Right ventricle myocardium inferior (tissue), 1 donor: Measurements from ENCODE around the gene FAM111A. TPM values are rescaled to one million over a fixed set of nuclear protein-coding genes. Genes with fewer than 3 reads are reported as not detected.
A peak's percentile ranks its signal among the peaks of the same experiment; 100 is the strongest.

Source experiments
- ATAC-seq: fragments of 200-7000 bp; cut with Tn5 transposase; one replicate; pipeline ENCODE4 v1.9.1; 2020; ENCODE audit warnings: mild to moderate bottlenecking, moderate library complexity
- DNase-seq: peaks from one replicate; pipeline ENCODE4 v3.0.0; 2021; ENCODE audit errors: missing footprints
- intact Hi-C: fragments of 100-400 bp; cut with DNase I; formaldehyde crosslinking; loops from one replicate; pipeline ENCODE4 v1.11.0; 2022
- total RNA-seq: library from RNA; stranded (reverse); fragmentation: NEBNext Ultra II Directional; extraction: Animal tissue kit (Norgen Biotek cat#: 25700); gene quantifications from one replicate; pipeline ENCODE4 v1.2.1, GENCODE V29; 2021
- donor health status: DM: no; HTN: yes; CAD: no; lungs with severe emphysema.

FAM111A gene
- total RNA-seq, 1 donor from 2014 or later = 12.0 TPM

DNA sequence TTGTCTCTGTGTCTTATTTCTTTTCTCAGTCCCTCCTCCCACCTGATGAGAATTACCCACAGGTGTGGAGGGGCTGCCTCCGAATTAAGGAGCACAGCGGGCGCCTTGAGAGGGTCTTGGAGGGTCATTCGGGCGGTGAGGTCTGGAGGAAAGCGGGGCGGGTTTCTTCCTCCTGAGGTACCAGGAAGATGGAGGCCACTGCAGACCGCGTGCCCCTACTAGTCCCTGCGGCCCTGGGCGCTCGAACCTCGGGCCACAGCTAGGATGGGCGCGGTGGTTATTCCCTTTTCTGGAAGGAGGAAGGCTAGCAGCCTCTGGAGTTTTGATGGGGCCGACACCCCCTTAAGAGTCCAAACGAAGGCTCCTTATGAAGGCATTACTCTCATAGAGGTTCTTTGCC is 5.5 kb upstream of the FAM111A start:
- ATAC-seq = no peak
- peak; percentile 46 for DNase-seq
- intact Hi-C loops = loop anchor here (5.0 kb wide), 1 partner anchor 40 kb away; no protein-coding TSS in a partner anchor

DNA sequence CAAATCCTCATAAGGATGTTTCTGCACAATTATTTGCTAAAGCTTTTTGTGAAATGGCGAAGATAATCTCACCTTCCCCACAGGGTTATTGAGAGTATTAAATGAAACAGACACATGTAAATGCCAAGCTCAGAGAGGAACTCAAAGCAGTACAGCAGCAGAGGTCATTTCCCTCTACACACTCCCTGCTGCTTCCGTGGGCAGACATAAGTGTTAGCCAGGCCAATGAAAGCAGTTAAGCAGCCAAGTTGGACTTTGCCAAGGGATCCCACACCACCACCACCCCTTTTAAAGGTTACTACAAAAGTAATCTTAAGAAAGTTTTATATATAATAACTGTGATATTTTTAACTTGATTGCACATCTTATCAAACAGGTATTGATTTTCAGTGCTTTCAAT is 4.0 kb upstream of the FAM111A start:
- ATAC-seq = no peak
- intact Hi-C loops = loop anchor here (5.0 kb wide), 1 partner anchor 41 kb away; no protein-coding TSS in a partner anchor

DNA sequence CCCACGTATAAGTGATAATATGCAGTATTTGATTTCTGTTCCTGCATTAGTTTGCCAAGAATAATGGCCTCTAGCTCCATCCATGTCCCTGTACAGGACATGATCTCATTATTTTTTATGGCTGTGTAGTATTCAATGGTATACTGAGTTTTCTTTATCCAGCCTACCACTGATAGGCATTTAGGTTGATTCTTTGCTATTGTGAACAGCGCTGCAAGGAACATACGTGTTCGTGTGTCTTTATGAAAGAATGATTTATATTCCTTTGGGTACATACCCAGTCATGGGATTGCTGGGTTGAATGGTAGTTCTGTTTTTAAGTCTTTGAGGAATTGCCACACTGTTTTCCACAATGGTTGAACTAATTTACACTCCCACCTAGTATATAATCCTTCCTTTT is 1.5 kb upstream of the FAM111A start:
- intact Hi-C loops = loop anchor here (5.0 kb wide), 1 partner anchor 564 kb away; the partner anchor contains the start of genes LPXN and ZFP91
- no peak for DNase-seq
- ATAC-seq = no peak

More for the DNA sequence above, 4.0 kb upstream of the FAM111A start:
- no peak for DNase-seq

DNA sequence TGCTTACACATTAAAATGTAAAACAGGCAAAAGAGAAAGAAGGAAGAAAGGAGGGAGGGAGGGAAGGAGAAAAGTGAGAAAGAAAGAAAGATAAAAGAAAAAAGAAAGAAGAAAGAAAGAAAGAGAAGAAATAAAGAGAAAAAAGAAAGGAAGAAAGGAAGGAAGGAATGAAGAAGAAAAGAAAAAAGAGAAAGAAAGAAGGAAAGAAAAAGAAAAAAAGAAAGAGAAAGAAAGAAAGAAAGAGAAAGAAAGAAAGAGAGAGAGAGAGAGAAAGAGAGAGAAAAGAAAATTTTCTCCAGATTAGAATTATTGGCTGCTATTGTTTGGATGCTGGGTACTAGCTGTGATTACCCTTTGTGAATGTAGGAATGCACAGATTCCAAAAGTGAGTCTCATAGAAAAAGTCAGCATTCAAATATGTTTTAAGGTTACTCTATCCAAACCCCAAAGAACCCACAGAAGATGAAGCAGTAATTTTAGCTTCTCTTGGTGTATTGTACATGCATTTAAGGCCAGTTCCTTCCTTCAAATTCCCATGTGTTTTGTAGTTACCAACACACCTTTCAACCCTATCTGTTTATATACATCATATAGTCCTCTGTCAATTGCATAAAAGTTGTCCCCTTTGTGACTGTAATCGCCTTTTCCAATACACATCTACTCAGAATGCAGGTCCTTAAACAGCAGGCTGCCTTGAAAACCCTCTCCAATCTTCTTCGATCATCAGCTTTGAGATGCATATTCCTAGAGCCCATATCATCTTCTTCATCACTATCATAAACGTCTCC is 789 bp upstream of the FAM111A start:
- no peak for ATAC-seq
- intact Hi-C loops = loop anchor here (5.0 kb wide), 1 partner anchor 565 kb away; the partner anchor contains the start of genes LPXN and ZFP91

DNA sequence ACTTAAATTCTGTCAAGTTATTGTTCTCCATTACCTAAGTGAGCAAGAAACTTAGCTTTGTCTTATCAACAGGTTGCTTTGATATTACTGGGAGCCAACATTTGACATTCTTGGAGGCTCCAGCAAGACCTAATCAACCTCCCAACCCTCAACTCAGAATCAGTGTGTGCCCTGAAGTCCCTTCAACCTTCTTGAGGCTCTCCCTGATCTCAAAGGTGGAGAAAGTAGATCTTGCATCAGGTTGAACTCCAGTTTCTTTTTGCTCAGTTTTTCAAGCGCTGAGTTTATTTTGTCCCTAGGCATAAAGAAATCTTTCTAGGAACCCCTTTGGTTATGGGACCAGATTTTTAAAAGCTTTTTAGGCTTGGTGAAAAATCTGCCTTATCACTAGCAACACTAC is 1.4 kb downstream of the FAM111A start:
- intact Hi-C loops = loop anchor here (5.0 kb wide), 1 partner anchor 567 kb away; the partner anchor contains the start of genes LPXN and ZFP91
- no peak for DNase-seq
- no peak for ATAC-seq

More for the DNA sequence above, 789 bp upstream of the FAM111A start:
- DNase-seq = no peak

- peak; percentile 74 for ATAC-seq
- peak; percentile 86 for DNase-seq
- intact Hi-C loops = loop anchor here (5.0 kb wide), 1 partner anchor 567 kb away; the partner anchor contains the start of genes LPXN and ZFP91
These were observed 2.1 kb downstream of the FAM111A start for GRCh38 chr11:59144579-59145345.

GRCh38 chr11:59145534-59145933 is 2.9 kb downstream of the FAM111A start:
- DNase-seq = no peak
- no peak for ATAC-seq
- intact Hi-C loops = no loop called here

DNA sequence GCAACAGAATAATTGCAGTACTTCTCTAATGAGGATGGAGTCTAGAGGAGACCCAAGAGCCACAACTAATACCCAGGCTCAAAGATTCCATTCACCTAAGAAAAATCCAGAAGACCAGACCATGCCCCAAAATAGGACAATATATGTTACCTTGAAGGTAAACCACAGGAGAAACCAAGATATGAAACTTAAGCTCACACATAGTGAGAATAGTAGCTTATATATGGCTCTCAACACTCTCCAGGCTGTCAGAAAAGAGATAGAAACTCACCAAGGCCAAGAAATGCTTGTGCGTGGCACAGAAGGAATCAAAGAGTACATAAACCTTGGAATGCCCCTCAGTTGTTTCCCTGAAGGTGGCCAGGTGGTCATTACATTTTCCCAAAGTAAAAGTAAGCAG is 9.1 kb downstream of the FAM111A start:
- ATAC-seq (no peak), DNase-seq (no peak)
- intact Hi-C loops = no loop called here

- ATAC-seq = no peak
- DNase-seq = no peak
- intact Hi-C loops = no loop called here
These were observed 9.8 kb downstream of the FAM111A start for GRCh38 chr11:59152312-59152951.

DNA sequence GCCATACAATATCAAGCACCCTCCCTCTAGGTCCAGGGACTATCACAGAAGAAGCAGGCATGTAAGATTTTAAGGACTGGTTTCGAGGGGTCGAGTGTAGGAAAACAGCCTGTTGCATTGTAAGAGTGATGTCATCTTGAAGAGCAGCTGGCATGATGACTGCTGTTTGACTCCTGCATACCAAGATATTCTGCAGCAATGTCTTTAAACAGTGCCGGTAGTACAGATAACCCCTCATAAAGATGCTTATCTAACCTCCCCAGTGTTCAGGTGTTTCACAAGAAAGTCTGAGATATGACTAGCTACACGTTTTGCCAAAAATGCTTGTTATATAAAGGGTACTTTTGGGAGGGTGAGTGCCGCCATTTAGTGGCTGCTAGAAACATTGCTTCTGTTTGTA is 12.0 kb downstream of the FAM111A start:
- DNase-seq (no peak), ATAC-seq (no peak)
- intact Hi-C loops = loop anchor here (5.0 kb wide), 1 partner anchor 57 kb away; no protein-coding TSS in a partner anchor

GRCh38 chr11:59157433-59157832 is 14.8 kb downstream of the FAM111A start:
- DNase-seq (no peak), ATAC-seq (no peak)
- intact Hi-C loops = loop anchor here (5.0 kb wide), 1 partner anchor 60 kb away; no protein-coding TSS in a partner anchor

DNA sequence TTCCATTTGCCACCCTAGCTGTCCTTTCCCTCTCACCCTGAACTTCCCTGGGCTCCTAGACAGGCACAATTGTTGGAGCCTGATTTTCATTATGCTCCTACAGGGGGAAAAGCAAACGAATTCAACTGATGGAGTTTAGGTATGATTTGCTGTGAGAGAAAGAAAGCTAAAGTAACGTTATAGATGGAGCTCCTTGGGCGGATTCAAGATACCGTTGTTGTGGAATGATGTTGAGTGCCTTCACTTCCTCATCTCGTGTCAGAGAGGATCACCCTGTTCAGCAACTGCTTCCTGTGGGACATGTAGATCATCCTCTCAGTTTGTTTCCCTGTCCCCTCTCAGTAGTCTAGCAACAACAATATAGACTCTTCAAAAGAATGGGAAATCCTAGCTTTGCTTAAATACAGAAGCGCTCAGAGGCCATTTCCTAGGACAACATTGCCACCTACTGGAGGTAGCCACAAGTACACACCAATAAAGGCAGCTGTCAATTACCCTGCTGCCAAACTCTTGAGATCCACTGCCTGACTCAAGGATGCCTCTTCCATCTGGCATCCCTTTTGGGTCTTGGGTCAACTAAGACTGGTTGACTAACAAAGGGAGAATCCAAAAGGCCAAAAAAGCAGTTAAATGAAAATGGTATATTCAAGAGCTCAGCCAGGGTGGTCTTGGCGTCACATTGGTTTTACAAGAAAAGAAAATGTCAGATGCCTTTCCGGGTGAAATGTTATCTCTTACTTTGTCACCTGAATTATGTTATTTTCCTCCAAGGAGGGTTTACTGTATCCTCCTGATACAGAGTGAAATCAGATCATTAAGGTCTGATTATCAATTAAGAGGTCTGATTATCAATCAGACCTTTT is 15.8 kb downstream of the FAM111A start:
- intact Hi-C loops = loop anchor here (5.0 kb wide), 1 partner anchor 61 kb away; no protein-coding TSS in a partner anchor
- ATAC-seq = peak; percentile 83
- DNase-seq = no peak

GRCh38 chr11:59164028-59164427 is 21.4 kb downstream of the FAM111A start:
- DNase-seq = no peak
- no peak for ATAC-seq
- intact Hi-C loops = no loop called here

DNA sequence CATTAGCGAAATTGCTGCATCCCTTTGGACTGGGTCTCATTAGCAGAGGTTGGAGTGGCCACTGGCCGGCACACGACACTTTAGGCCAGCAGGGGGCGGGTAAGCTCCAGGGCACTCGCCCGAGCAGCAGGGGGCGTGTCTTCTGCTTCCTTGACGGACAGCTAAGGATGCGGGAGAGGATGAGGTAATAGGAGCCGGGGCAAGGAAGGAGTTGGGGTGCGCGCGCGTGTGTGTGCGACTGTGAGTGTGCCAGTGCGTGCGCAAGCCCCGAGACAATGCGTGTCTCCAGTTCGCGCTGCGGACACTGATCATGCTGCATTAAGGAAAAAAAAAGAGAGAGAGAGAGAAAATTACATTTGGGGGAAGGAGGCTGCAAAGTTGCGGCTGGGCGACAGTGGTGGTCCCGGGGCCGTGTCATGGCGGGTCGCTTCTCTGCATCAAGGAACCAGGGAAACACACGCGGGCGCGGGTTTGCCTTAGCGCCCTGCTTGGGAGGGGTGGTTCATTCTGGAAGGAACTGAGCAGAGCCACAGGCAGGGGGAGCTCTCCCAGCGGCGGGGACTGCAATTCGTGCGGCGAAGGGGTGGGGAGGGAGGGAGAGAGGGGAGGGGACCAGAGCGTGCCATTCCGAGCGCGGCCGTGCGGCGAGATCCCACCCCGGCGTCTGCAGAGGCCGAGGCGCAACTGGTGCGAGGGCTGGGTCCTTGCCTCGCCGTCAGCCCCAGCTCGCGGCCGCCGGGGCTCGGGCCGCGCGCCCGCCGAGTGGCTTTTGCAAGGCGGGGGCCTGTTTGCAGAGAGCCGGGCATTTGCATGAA is 29.1 kb downstream of the FAM111A start, which contains the start of gene DTX4:
Gene DTX4, plus strand, starts transcription at position 625 of the 815 bp plus-strand sequence. CDS start 464 bp downstream, outside the sequence.
- ATAC-seq = peak; percentile 96

GRCh38 chr11:59172345-59173079 is 29.9 kb downstream of the FAM111A start:
- intact Hi-C loops = loop anchor here (10.0 kb wide), 2 partner anchors 252 to 512 kb away; partner anchors contain the start of gene OR5A2
- ATAC-seq (peak; percentile 14), DNase-seq (peak; percentile 71)

More for the DNA sequence above, 29.1 kb downstream of the FAM111A start, which contains the start of gene DTX4:
- intact Hi-C loops = loop anchor here (1.0 to 10.0 kb wide), 4 partner anchors 36 to 513 kb away; partner anchors contain the start of gene OR5A2
- DNase-seq = peak; percentile 97
